H1 (cell line): ENCODE data around the gene GARIN3. TPM values are rescaled to one million over a fixed set of nuclear protein-coding genes. Genes with fewer than 3 reads are reported as not detected.

ENCODE experiments used
- CTCF ChIA-PET: fragments of 300-600 bp; sonication (Branson Sonifier 250); formaldehyde crosslinking; loops from one replicate; lab custom pipeline; 2021; ENCODE audit not compliant: partially characterized antibody; lab: Charles Lee
- POLR2A ChIA-PET: fragments of 300-600 bp; sonication (Branson Sonifier 250); formaldehyde crosslinking; loops from one replicate; lab custom pipeline; 2021; ENCODE audit warnings: inconsistent platforms; ENCODE audit not compliant: partially characterized antibody; lab: Charles Lee
- DNase-seq, 2 experiments: peaks; one replicate each; pipeline versions ENCODE4 v3.0.0 to v3.0.0-alpha.2; 2010 to 2022; ENCODE audit warnings: low spot score in 2 of 2, low read depth in 1 of 2, mixed read lengths in 1 of 2
- FAIRE-seq: peaks from 2 replicates; lab custom pipeline; 2011; peaks lifted over from hg19 to GRCh38; lab: Jason Lieb, UNC
- H2AFZ ChIP-seq: 2 replicates; pipeline ENCODE4 v1.8.1; 2012; ENCODE audit warnings: low read length, inconsistent platforms
- H2AK5ac ChIP-seq: 2 replicates; pipeline ENCODE4 v1.6.1; 2013; ENCODE audit warnings: low read depth, low read length
- H2BK120ac ChIP-seq: replicated peaks from 2 replicates; pipeline ENCODE3; 2013; ENCODE audit warnings: low read depth, low read length, inconsistent platforms
- H2BK12ac ChIP-seq: 2 replicates; pipeline ENCODE4 v1.6.1; 2013; ENCODE audit warnings: low read depth, low read length
- H2BK15ac ChIP-seq: 2 replicates; pipeline ENCODE4 v1.6.1; 2013; ENCODE audit warnings: low read length
- H2BK20ac ChIP-seq: 2 replicates; pipeline ENCODE4 v1.6.1; 2013; ENCODE audit warnings: low read length
- H2BK5ac ChIP-seq: 2 replicates; pipeline ENCODE4 v1.6.1; 2013; ENCODE audit warnings: low read depth, low read length
- H3K14ac ChIP-seq: 2 replicates; pipeline ENCODE4 v1.6.1; 2013; ENCODE audit warnings: inconsistent platforms; ENCODE audit not compliant: insufficient read length
- H3K18ac ChIP-seq: 2 replicates; pipeline ENCODE4 v1.6.1; 2013; ENCODE audit warnings: low read length; ENCODE audit errors: extremely low read depth
- H3K23ac ChIP-seq: 2 replicates; pipeline ENCODE4 v1.6.1; 2013; ENCODE audit warnings: inconsistent platforms; ENCODE audit not compliant: insufficient read length
- H3K23me2 ChIP-seq: 2 replicates; pipeline ENCODE4 v1.6.1; 2013; ENCODE audit warnings: low read depth, low read length
- H3K27ac ChIP-seq: 2 replicates; pipeline ENCODE4 v1.6.1; 2011; ENCODE audit warnings: low read depth, low read length, inconsistent platforms
- H3K27me3 ChIP-seq, 4 experiments: replicated peaks in 1 of 4; 1 replicate in 1 of 4; 2 replicates in 3 of 4; pipeline versions ENCODE4 v1.6.1 to v1.8.1; 2011 to 2013; ENCODE audit warnings: low read length in 3 of 4, mild to moderate bottlenecking in 3 of 4, inconsistent platforms in 2 of 4, mixed read lengths in 2 of 4, moderate library complexity in 1 of 4; ENCODE audit not compliant: control insufficient read depth in 3 of 4, insufficient read depth in 3 of 4; ENCODE audit errors: extremely low read depth in 1 of 4
- H3K36me3 ChIP-seq, 4 experiments: 2 replicates each; pipeline versions ENCODE4 v1.6.1 to v1.8.1; 2011 to 2013; ENCODE audit warnings: mild to moderate bottlenecking in 4 of 4, low read length in 3 of 4, moderate library complexity in 2 of 4, control low read depth in 1 of 4, inconsistent platforms in 1 of 4; ENCODE audit not compliant: insufficient read depth in 4 of 4, control insufficient read depth in 2 of 4
- H3K4ac ChIP-seq: replicated peaks from 2 replicates; pipeline ENCODE3; 2013; ENCODE audit warnings: low read length, low read depth, mixed read lengths, inconsistent platforms; ENCODE audit not compliant: insufficient read length
- H3K4me1 ChIP-seq, 4 experiments: replicated peaks in 1 of 4; 1 replicate in 1 of 4; 2 replicates in 3 of 4; pipeline versions ENCODE4 v1.6.1 to v1.8.1; 2011 to 2013; ENCODE audit warnings: low read length in 3 of 4, inconsistent platforms in 2 of 4, mixed read lengths in 1 of 4; ENCODE audit not compliant: insufficient read depth in 4 of 4, control insufficient read depth in 3 of 4
- H3K4me2 ChIP-seq, 2 experiments: 2 replicates each; pipeline versions ENCODE4 v1.6.1 to v1.8.1; 2011 to 2013; ENCODE audit warnings: low read depth in 2 of 2, low read length in 2 of 2, control low read depth in 1 of 2, inconsistent platforms in 1 of 2, mild to moderate bottlenecking in 1 of 2; ENCODE audit not compliant: insufficient read depth in 1 of 2
- H3K4me3 ChIP-seq, 4 experiments: fragments of 200-600, 300-600 bp in 1 of 4; sonication (generic), shearing (Covaris generic), sonication (Bioruptor Twin) in 1 of 4; 2 replicates each; pipeline versions ENCODE4 v1.5.1 to v1.8.1; 2011 to 2016; ENCODE audit warnings: low read length in 4 of 4, low read depth in 3 of 4, control low read depth in 2 of 4, inconsistent platforms in 2 of 4, mild to moderate bottlenecking in 2 of 4, mixed read lengths in 1 of 4, moderate library complexity in 1 of 4; ENCODE audit not compliant: insufficient read depth in 2 of 4; ENCODE audit errors: extremely low read depth in 1 of 4
- H3K56ac ChIP-seq: replicated peaks from 2 replicates; pipeline ENCODE3; 2013; ENCODE audit warnings: low read depth, mild to moderate bottlenecking, mixed read lengths, low read length, inconsistent platforms; ENCODE audit not compliant: insufficient read length
- H3K79me1 ChIP-seq: 2 replicates; pipeline ENCODE4 v1.6.1; 2013; ENCODE audit warnings: low read depth, low read length, control low read depth
- H3K79me2 ChIP-seq, 2 experiments: 2 replicates each; pipeline versions ENCODE4 v1.6.1 to v1.8.1; 2012 to 2013; ENCODE audit warnings: low read length in 2 of 2, mild to moderate bottlenecking in 2 of 2, inconsistent platforms in 1 of 2; ENCODE audit not compliant: insufficient read depth in 2 of 2, control insufficient read depth in 1 of 2
- H3K9ac ChIP-seq, 4 experiments: replicated peaks in 1 of 4; 1 replicate in 1 of 4; 2 replicates in 3 of 4; pipeline versions ENCODE4 v1.6.1 to v1.8.1; 2011 to 2013; ENCODE audit warnings: low read depth in 3 of 4, low read length in 3 of 4, control low read depth in 2 of 4, mild to moderate bottlenecking in 2 of 4, moderate library complexity in 2 of 4, inconsistent platforms in 1 of 4; ENCODE audit errors: extremely low read depth in 1 of 4
- H3K9me3 ChIP-seq, 2 experiments: 2 replicates each; pipeline versions ENCODE4 v1.6.1 to v1.8.1; 2012 to 2013; ENCODE audit warnings: mild to moderate bottlenecking in 2 of 2, moderate library complexity in 2 of 2, control low read depth in 1 of 2, inconsistent platforms in 1 of 2, low read depth in 1 of 2, low read length in 1 of 2, mixed read lengths in 1 of 2; ENCODE audit not compliant: insufficient read depth in 2 of 2
- H4K20me1 ChIP-seq, 2 experiments: replicated peaks in 1 of 2; 2 replicates each; pipeline versions ENCODE3 to v1.8.1; 2011 to 2013; ENCODE audit warnings: inconsistent platforms in 2 of 2, low read length in 2 of 2, mild to moderate bottlenecking in 1 of 2; ENCODE audit not compliant: insufficient read depth in 2 of 2, control insufficient read depth in 1 of 2
- H4K5ac ChIP-seq: 2 replicates; pipeline ENCODE4 v1.6.1; 2013; ENCODE audit warnings: low read length, low read depth, mixed read lengths, inconsistent platforms; ENCODE audit not compliant: insufficient read length
- H4K8ac ChIP-seq: 2 replicates; pipeline ENCODE4 v1.8.0; 2013; ENCODE audit warnings: mild to moderate bottlenecking, moderate library complexity, low read length, inconsistent platforms; ENCODE audit not compliant: insufficient read depth; ENCODE audit errors: extremely low read depth
- H4K91ac ChIP-seq: replicated peaks from 2 replicates; pipeline ENCODE3; 2013; ENCODE audit warnings: low read length, mixed read lengths, inconsistent platforms; ENCODE audit not compliant: insufficient read length
- EGR1 ChIP-seq: IDR thresholded peaks from 2 replicates; pipeline ENCODE4 v1.6.1; 2011; ENCODE audit warnings: low read depth, low read length, borderline replicate concordance
- EP300 ChIP-seq, 2 experiments: IDR thresholded peaks; 1 replicate in 1 of 2; 2 replicates in 1 of 2; pipeline ENCODE4 v1.6.1; 2011 to 2012; ENCODE audit warnings: low read depth in 2 of 2, low read length in 2 of 2, mild to moderate bottlenecking in 2 of 2, borderline replicate concordance in 1 of 2, inconsistent platforms in 1 of 2, moderate library complexity in 1 of 2
- HDAC6 ChIP-seq: IDR thresholded peaks from one replicate; pipeline ENCODE4 v1.7.1; 2012; ENCODE audit warnings: low read depth, mild to moderate bottlenecking, inconsistent platforms, low read length, moderate library complexity
- KDM1A ChIP-seq: fragments of 200-600, 300-600 bp; sonication (generic); IDR thresholded peaks from 2 replicates; pipeline ENCODE4 v1.7.1; 2016; ENCODE audit warnings: mild to moderate bottlenecking, low read length, borderline replicate concordance
- SIRT6 ChIP-seq: IDR thresholded peaks from one replicate; pipeline ENCODE4 v1.7.1; 2012; ENCODE audit warnings: low read length, inconsistent platforms
- SUZ12 ChIP-seq: fragments of 200-600 bp; sonication (generic); IDR thresholded peaks from 2 replicates; pipeline ENCODE4 v1.6.1; 2012; ENCODE audit warnings: mild to moderate bottlenecking, inconsistent platforms, low read length, moderate library complexity, mixed read lengths
- WGBS, 2 experiments: shearing (Covaris generic) in 1 of 2; methylation state at CpG; one replicate each; pipeline versions ENCODE4 v1.1.6 to v1.1.7; 2013 to 2015; ENCODE audit warnings: low lambda C conversion rate in 2 of 2, mixed read lengths in 2 of 2, inconsistent platforms in 1 of 2, low coverage in 1 of 2, missing lambda C conversion rate in 1 of 2; ENCODE audit not compliant: insufficient replicate concordance in 2 of 2, insufficient coverage in 1 of 2, insufficient read length in 1 of 2; ENCODE audit errors: extremely low coverage in 1 of 2, missing lambda C conversion rate in 1 of 2; 5-methylcytosine and 5-hydroxymethylcytosine counted together
- polyA plus RNA-seq, 7 experiments: library from polyadenylated mRNA; depleted of rRNA in 3 of 7; stranded (reverse) in 5 of 7; unstranded in 2 of 7; fragments of >200 nt in 5 of 7; fragments of 200-250 nt in 2 of 7; gene quantifications; 1 replicate in 5 of 7; 2 replicates in 1 of 7; 4 replicates in 1 of 7; pipeline versions ENCODE4 v1.2.1 to v1.2.3, GENCODE V29; 2011 to 2013; ENCODE audit warnings: missing spikeins in 2 of 7, mixed read lengths in 2 of 7
- total RNA-seq: library from RNA; stranded (reverse); fragmentation: NEBNext Ultra II Directional; extraction: Animal tissue kit (Norgen Biotek cat#: 25700); gene quantifications from 2 replicates; pipeline ENCODE4 v1.2.1, GENCODE V29; 2021
- TF ChIP-seq, protein P1 (sequence below), 3 experiments: IDR thresholded peaks; 1 replicate in 2 of 3; 2 replicates in 1 of 3; pipeline versions ENCODE4 v1.5.1 to v1.6.1; 2011; ENCODE audit warnings: low read length in 3 of 3, mild to moderate bottlenecking in 3 of 3, inconsistent platforms in 2 of 3, low read depth in 1 of 3, moderate library complexity in 1 of 3; ENCODE audit not compliant: insufficient read depth in 1 of 3; ENCODE audit errors: control extremely low read depth in 1 of 3

The GARIN3 gene
- total and polyA plus RNA-seq, 2 of the 8 experiments (the other 6 are each of a cell fraction or from before 2014, with no cell fraction given): not detected

GRCh38 chr5:157142317-157143126 lies 23.5 kb downstream of the GARIN3 start, which contains the start of gene MED7:
Gene MED7, minus strand, starts transcription at chr5:157142865. Its CDS starts 3,434 bp downstream, at chr5:157139431.
- Histone ChIP-seq H3K56ac (peak within 1 kb of the TSS; percentile 20), H3K4ac (no peak within 1 kb of the TSS), H3K27ac (peak within 1 kb of the TSS; percentile 82), H3K27me3 (no peaks in the 10 kb centered on the region), H3K23ac (no peak within 1 kb of the TSS), H2AK5ac (no peak within 1 kb of the TSS), H3K4me3 (peak within 1 kb of the TSS; percentile 91 to 97 (median 92)), H2AFZ (peak within 1 kb of the TSS; percentile 61), H2BK5ac (peak within 1 kb of the TSS; percentile 83; the same call in 1 of the 2 replicates), H3K18ac (peak within 1 kb of the TSS; percentile 98), H3K79me1 (peaks cover 6% of the 10 kb centered on the region; the same call in 1 of the 2 replicates), H2BK12ac (no peak within 1 kb of the TSS; the same call in 1 of the 2 replicates), H2BK15ac (no peak within 1 kb of the TSS), H3K14ac (no peak within 1 kb of the TSS), H4K20me1 (peaks cover 0 to 1% of the 10 kb centered on the region in 2 experiments), H3K23me2 (0 out of 2 replicates have a peak, but pooled peaks cover 3% of the 10 kb centered on the region), H3K79me2 (peaks cover 0 to 27% of the 10 kb centered on the region in 2 experiments; a peak in 2 of 4 replicates), H2BK120ac (no peak within 1 kb of the TSS), H3K9ac (peak within 1 kb of the TSS; percentile 64 to 90 (median 88)), H4K8ac (peak within 1 kb of the TSS; percentile 94; the same call in 1 of the 2 replicates), H3K4me1 (no peaks in the 10 kb centered on the region), H3K9me3 (no peaks in the 10 kb centered on the region), H2BK20ac (no peak within 1 kb of the TSS), H4K5ac (peak within 1 kb of the TSS; percentile 69), H3K36me3 (peaks cover 0 to 14% (median 2%) of the 10 kb centered on the region in 4 experiments; a peak in 3 of 8 replicates), H3K4me2 (peak within 1 kb of the TSS; percentile 57 to 65), H4K91ac (peak within 1 kb of the TSS; percentile 34)
- ChIA-PET CTCF (interaction anchor here (0.5 to 2.7 kb wide), 6 partner anchors 7 to 634 kb away, joined by 3 to 15 read pairs (median 4); no protein-coding TSS in a partner anchor), POLR2A (interaction anchor here (0.6 to 1.4 kb wide), 7 partner anchors 10 to 344 kb away, joined by 3 to 9 read pairs (median 3); no protein-coding TSS in a partner anchor)
- FAIRE-seq (peak; percentile 97), DNase-seq (peak; percentile 84 to 88)
- WGBS, 2 experiments: 1% methylated on average over 43 of the region's 48 CpGs; no CpG with 5 or more reads in 1 of the 2 experiments
- TF ChIP-seq EP300 (IDR thresholded peaks at IDR 0.05; ENCODE audit: borderline replicate concordance in 1 of 2, low read depth in 2 of 2, low read length in 2 of 2) (no peak), SUZ12 (no peak), SIRT6 (no peak), HDAC6 (no peak), EGR1 (no peak), KDM1A (peak; percentile 92)
- TF ChIP-seq, protein P1, sequence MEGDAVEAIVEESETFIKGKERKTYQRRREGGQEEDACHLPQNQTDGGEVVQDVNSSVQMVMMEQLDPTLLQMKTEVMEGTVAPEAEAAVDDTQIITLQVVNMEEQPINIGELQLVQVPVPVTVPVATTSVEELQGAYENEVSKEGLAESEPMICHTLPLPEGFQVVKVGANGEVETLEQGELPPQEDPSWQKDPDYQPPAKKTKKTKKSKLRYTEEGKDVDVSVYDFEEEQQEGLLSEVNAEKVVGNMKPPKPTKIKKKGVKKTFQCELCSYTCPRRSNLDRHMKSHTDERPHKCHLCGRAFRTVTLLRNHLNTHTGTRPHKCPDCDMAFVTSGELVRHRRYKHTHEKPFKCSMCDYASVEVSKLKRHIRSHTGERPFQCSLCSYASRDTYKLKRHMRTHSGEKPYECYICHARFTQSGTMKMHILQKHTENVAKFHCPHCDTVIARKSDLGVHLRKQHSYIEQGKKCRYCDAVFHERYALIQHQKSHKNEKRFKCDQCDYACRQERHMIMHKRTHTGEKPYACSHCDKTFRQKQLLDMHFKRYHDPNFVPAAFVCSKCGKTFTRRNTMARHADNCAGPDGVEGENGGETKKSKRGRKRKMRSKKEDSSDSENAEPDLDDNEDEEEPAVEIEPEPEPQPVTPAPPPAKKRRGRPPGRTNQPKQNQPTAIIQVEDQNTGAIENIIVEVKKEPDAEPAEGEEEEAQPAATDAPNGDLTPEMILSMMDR (IDR thresholded peaks at IDR 0.05; ENCODE audit: control extremely low read depth in 1 of 3, insufficient read depth in 1 of 3, low read depth in 1 of 3, low read length in 3 of 3): no peak
